A549 (cell line): ENCODE results near the gene BIRC7. TPM values are rescaled to one million over a fixed set of nuclear protein-coding genes. Genes with fewer than 3 reads are reported as not detected.

ENCODE experiments used
- ATAC-seq, 2 experiments: fragments of 200-7000 bp in 1 of 2; fragments of >200 bp in 1 of 2; cut with Nextera tagmentation in 1 of 2; cut with Tn5 transposase in 1 of 2; 3 replicates each; pipeline versions ENCODE4 v1.8.0 to v1.9.1; 2018 to 2020; ENCODE audit warnings: mild to moderate bottlenecking in 1 of 2, moderate library complexity in 1 of 2
- CTCF ChIA-PET: fragments of 300-600 bp; sonication (Branson Sonifier 250); formaldehyde crosslinking; extraction: SDS; loops from one replicate; lab custom pipeline; 2021; ENCODE audit warnings: antibody characterized with exemption, inconsistent platforms; lab: Yijun Ruan, JAX
- POLR2A ChIA-PET: fragments of 350-600 bp; formaldehyde crosslinking; extraction: SDS; loops from one replicate; lab custom pipeline; 2021; ENCODE audit warnings: antibody characterized with exemption, inconsistent platforms; lab: Yijun Ruan, JAX
- DNase-seq, 2 experiments: peaks; one replicate each; pipeline versions ENCODE4 v3.0.0 to v3.0.0-alpha.2; 2011 to 2016; ENCODE audit warnings: low read depth in 1 of 2, low spot score in 1 of 2
- FAIRE-seq: peaks from 2 replicates; lab custom pipeline; 2011; peaks lifted over from hg19 to GRCh38; lab: Jason Lieb, UNC
- H3K27ac ChIP-seq, 2 experiments: fragments of >200 bp; sonication (Bioruptor Twin); formaldehyde crosslinking; 3 replicates each; pipeline ENCODE4 v1.5.1; 2016 to 2017
- H3K4me1 ChIP-seq: fragments of >200 bp; sonication (Bioruptor Twin); formaldehyde crosslinking; 3 replicates; pipeline ENCODE4 v1.6.1; 2016
- H3K4me2 ChIP-seq: fragments of >200 bp; sonication (Bioruptor Twin); formaldehyde crosslinking; 3 replicates; pipeline ENCODE4 v1.6.1; 2016
- H3K4me3 ChIP-seq: fragments of >200 bp; sonication (Bioruptor Twin); formaldehyde crosslinking; 3 replicates; pipeline ENCODE4 v1.5.1; 2016
- H3K9me3 ChIP-seq: fragments of >200 bp; sonication (Bioruptor Twin); formaldehyde crosslinking; 3 replicates; pipeline ENCODE4 v1.6.1; 2016
- BHLHE40 ChIP-seq: IDR thresholded peaks from 2 replicates; pipeline ENCODE4 v1.6.1; 2012; ENCODE audit warnings: low read depth, low read length, inconsistent platforms
- CBX2 ChIP-seq: fragments of 200-600 bp; sonication (generic); IDR thresholded peaks from 2 replicates; pipeline ENCODE4 v1.6.1; 2016; ENCODE audit warnings: low read depth, mild to moderate bottlenecking, borderline replicate concordance
- CBX8 ChIP-seq: fragments of 200-600 bp; sonication (generic); IDR thresholded peaks from 2 replicates; pipeline ENCODE4 v1.6.1; 2016
- CHD4 ChIP-seq: fragments of 200-600 bp; sonication (generic); IDR thresholded peaks from 2 replicates; pipeline ENCODE4 v1.6.1; 2016; ENCODE audit warnings: antibody characterized with exemption, mild to moderate bottlenecking, borderline replicate concordance
- EHF ChIP-seq: fragments of 250-450 bp; sonication (Bioruptor Pico); IDR thresholded peaks from 2 replicates; pipeline ENCODE4 v1.5.0; 2020; ENCODE audit warnings: mild to moderate bottlenecking
- EHMT2 ChIP-seq: fragments of 200-600 bp; sonication (generic); IDR thresholded peaks from 2 replicates; pipeline ENCODE4 v1.6.1; 2016; ENCODE audit warnings: antibody characterized with exemption, low read depth, mild to moderate bottlenecking, moderate library complexity
- EP300 ChIP-seq, 2 experiments: fragments of >200 bp; sonication (Bioruptor Twin); formaldehyde crosslinking; IDR thresholded peaks; 2 replicates in 1 of 2; 3 replicates in 1 of 2; pipeline ENCODE4 v1.6.1; 2016 to 2017
- FOSB ChIP-seq: fragments of 250-450 bp; sonication (Bioruptor Pico); IDR thresholded peaks from 2 replicates; pipeline ENCODE4 v1.5.0; 2020; ENCODE audit warnings: mild to moderate bottlenecking, moderate library complexity
- FOSL2 ChIP-seq, 2 experiments: fragments of 450-650 bp in 1 of 2; fragments of >200 bp in 1 of 2; sonication (Bioruptor Twin) in 1 of 2; formaldehyde crosslinking; IDR thresholded peaks; 2 replicates each; pipeline versions ENCODE4 v1.5.0 to v1.6.1; 2016 to 2020; ENCODE audit warnings: mild to moderate bottlenecking in 1 of 2, moderate library complexity in 1 of 2
- FOXS1 ChIP-seq: fragments of 250-450 bp; sonication (Bioruptor Pico); IDR thresholded peaks from 2 replicates; pipeline ENCODE4 v1.5.0; 2020; ENCODE audit warnings: mild to moderate bottlenecking, moderate library complexity
- GATA3 ChIP-seq: IDR thresholded peaks from 2 replicates; pipeline ENCODE4 v1.6.1; 2012; ENCODE audit warnings: borderline replicate concordance
- HDAC2 ChIP-seq: fragments of 200-600 bp; sonication (generic); IDR thresholded peaks from 2 replicates; pipeline ENCODE4 v1.6.1; 2016
- HOXA7 ChIP-seq: fragments of 250-450 bp; sonication (Bioruptor Pico); IDR thresholded peaks from 2 replicates; pipeline ENCODE4 v1.5.0; 2020; ENCODE audit warnings: mild to moderate bottlenecking, moderate library complexity
- HOXB5 ChIP-seq: fragments of 250-450 bp; sonication (Bioruptor Pico); IDR thresholded peaks from 2 replicates; pipeline ENCODE4 v1.5.0; 2020; ENCODE audit warnings: mild to moderate bottlenecking, moderate library complexity
- KDM1A ChIP-seq: fragments of 200-600 bp; sonication (generic); IDR thresholded peaks from 2 replicates; pipeline ENCODE4 v1.6.1; 2016; ENCODE audit warnings: low read depth, mild to moderate bottlenecking
- KDM5A ChIP-seq: fragments of 200-600 bp; sonication (generic); IDR thresholded peaks from 2 replicates; pipeline ENCODE4 v1.6.1; 2016; ENCODE audit warnings: antibody characterized with exemption, mild to moderate bottlenecking
- MAZ ChIP-seq: fragments of 150-350 bp; IDR thresholded peaks from 2 replicates; pipeline ENCODE4 v1.6.1; 2014; ENCODE audit warnings: antibody characterized with exemption, low read depth, low read length, borderline replicate concordance
- MYC ChIP-seq: IDR thresholded peaks from 2 replicates; pipeline ENCODE4 v1.6.1; 2012; ENCODE audit warnings: mild to moderate bottlenecking, inconsistent platforms, low read length, improper control_type of control experiment, borderline replicate concordance
- NFE2L2 ChIP-seq: fragments of 150-350 bp; conservative IDR thresholded peaks from 2 replicates; pipeline ENCODE4 v1.6.1; 2014; ENCODE audit warnings: low read length
- NPAS2 ChIP-seq: fragments of 250-450 bp; sonication (Bioruptor Pico); IDR thresholded peaks from 2 replicates; pipeline ENCODE4 v1.8.0; 2022; ENCODE audit warnings: mild to moderate bottlenecking, moderate library complexity, borderline replicate concordance
- PHF8 ChIP-seq: fragments of 200-600 bp; sonication (generic); IDR thresholded peaks from 2 replicates; pipeline ENCODE4 v1.6.1; 2016; ENCODE audit warnings: low read depth, mild to moderate bottlenecking, antibody characterized with exemption, moderate library complexity, borderline replicate concordance
- POLR2A ChIP-seq: IDR thresholded peaks from 2 replicates; pipeline ENCODE4 v1.6.1; 2012; ENCODE audit warnings: mild to moderate bottlenecking, low read length
- POLR2AphosphoS2 ChIP-seq: conservative IDR thresholded peaks from 2 replicates; pipeline ENCODE4 v1.6.1; 2012; ENCODE audit warnings: low read length, improper control_type of control experiment, inconsistent platforms
- RAD21 ChIP-seq, 2 experiments: fragments of >200 bp in 1 of 2; sonication (Bioruptor Twin) in 1 of 2; formaldehyde crosslinking in 1 of 2; IDR thresholded peaks in 1 of 2; conservative IDR thresholded peaks in 1 of 2; 2 replicates in 1 of 2; 3 replicates in 1 of 2; pipeline ENCODE4 v1.6.1; 2012 to 2018; ENCODE audit warnings: inconsistent platforms in 1 of 2
- RARB ChIP-seq: fragments of 250-450 bp; sonication (Bioruptor Pico); IDR thresholded peaks from 2 replicates; pipeline ENCODE4 v1.8.0; 2021; ENCODE audit warnings: mild to moderate bottlenecking, moderate library complexity
- RNF2 ChIP-seq: fragments of 200-600 bp; sonication (generic); IDR thresholded peaks from 2 replicates; pipeline ENCODE4 v1.6.1; 2016; ENCODE audit warnings: low read depth, mild to moderate bottlenecking, antibody characterized with exemption, moderate library complexity, borderline replicate concordance
- SMC3 ChIP-seq: fragments of >200 bp; sonication (Bioruptor Twin); formaldehyde crosslinking; IDR thresholded peaks from 3 replicates; pipeline ENCODE4 v1.6.1; 2018; ENCODE audit warnings: inconsistent platforms
- whole genome bisulfite sequencing: methylation state at CpG from one replicate; pipeline ENCODE4 v1.1.6; 2017; ENCODE audit errors: missing lambda C conversion rate; 5-methylcytosine and 5-hydroxymethylcytosine counted together
- polyA plus RNA-seq, 4 experiments: library from polyadenylated mRNA; depleted of rRNA in 3 of 4; stranded (reverse); fragments of >200 nt; fragmentation: RNase III in 1 of 4; extraction: RNeasy Plus Mini Kit Qiagen cat#74134 plus additional on column Dnase treatment in 1 of 4; gene quantifications; 2 replicates in 3 of 4; 3 replicates in 1 of 4; pipeline ENCODE4 v1.2.3, GENCODE V29; 2011 to 2017
- TF ChIP-seq, protein P1 (sequence below): IDR thresholded peaks from 2 replicates; pipeline ENCODE4 v1.6.1; 2012
- TF ChIP-seq, protein P2 (sequence below): fragments of 150-350 bp; IDR thresholded peaks from 2 replicates; pipeline ENCODE4 v1.6.1; 2014; ENCODE audit warnings: low read depth, mild to moderate bottlenecking, low read length
- TF ChIP-seq, protein P3 (sequence below): fragments of 200-600 bp; sonication (generic); IDR thresholded peaks from 2 replicates; pipeline ENCODE4 v1.6.1; 2016; ENCODE audit warnings: antibody characterized with exemption, mild to moderate bottlenecking, moderate library complexity
- TF ChIP-seq, protein P4 (sequence below): fragments of >200 bp; sonication (Bioruptor Twin); formaldehyde crosslinking; IDR thresholded peaks from 2 replicates; pipeline ENCODE4 v1.6.1; 2016
- TF ChIP-seq, protein P5 (sequence below): fragments of >200 bp; sonication (Bioruptor Twin); formaldehyde crosslinking; IDR thresholded peaks from 3 replicates; pipeline ENCODE4 v1.6.1; 2016

The BIRC7 gene
- polyA plus RNA-seq, 2 of the 4 experiments (the other 2 are of a cell fraction), result 0.63 to 4.9 TPM

DNA sequence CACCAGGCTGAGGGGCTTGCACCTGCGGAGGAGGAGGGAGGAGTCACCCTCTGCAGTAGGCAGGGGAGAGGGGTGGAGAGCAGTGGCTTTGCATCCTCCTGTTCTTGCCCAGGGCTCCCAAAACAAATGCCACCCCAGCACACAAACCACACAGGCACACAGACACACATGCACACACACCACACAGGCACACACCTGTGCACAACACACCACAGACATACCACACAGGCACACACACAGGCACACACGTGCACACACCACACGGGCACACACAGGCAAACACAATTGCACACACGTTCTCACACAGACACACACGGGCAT lies 46.4 kb upstream of the BIRC7 start:
- Histone ChIP-seq H3K27ac (no peak overlapping the region), H3K4me2 (no peak overlapping the region), H3K9me3 (no peaks in the 10 kb centered on the region), H3K4me1 (peaks cover 16% of the 10 kb centered on the region), H3K4me3 (no peak overlapping the region)
- POLR2A ChIA-PET, result no interaction called here
- no peak for ATAC-seq
- TF ChIP-seq POLR2A (no peak), MAZ (no peak), CHD4 (no peak), EHMT2 (no peak), FOSL2 (IDR thresholded peaks at IDR 0.05) (no peak), FOSL2 (CRISPR knock-in tag; IDR thresholded peaks at IDR 0.05) (no peak), PHF8 (no peak), POLR2AphosphoS2 (no peak), HDAC2 (no peak), KDM1A (no peak), BHLHE40 (no peak), CBX2 (no peak), MYC (no peak), KDM5A (no peak), HOXB5 (CRISPR knock-in tag) (no peak), GATA3 (no peak), RARB (CRISPR knock-in tag) (no peak), FOXS1 (CRISPR knock-in tag) (no peak)
- TF ChIP-seq, protein P1, sequence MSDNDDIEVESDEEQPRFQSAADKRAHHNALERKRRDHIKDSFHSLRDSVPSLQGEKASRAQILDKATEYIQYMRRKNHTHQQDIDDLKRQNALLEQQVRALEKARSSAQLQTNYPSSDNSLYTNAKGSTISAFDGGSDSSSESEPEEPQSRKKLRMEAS, result no peak
- TF ChIP-seq, protein P2, sequence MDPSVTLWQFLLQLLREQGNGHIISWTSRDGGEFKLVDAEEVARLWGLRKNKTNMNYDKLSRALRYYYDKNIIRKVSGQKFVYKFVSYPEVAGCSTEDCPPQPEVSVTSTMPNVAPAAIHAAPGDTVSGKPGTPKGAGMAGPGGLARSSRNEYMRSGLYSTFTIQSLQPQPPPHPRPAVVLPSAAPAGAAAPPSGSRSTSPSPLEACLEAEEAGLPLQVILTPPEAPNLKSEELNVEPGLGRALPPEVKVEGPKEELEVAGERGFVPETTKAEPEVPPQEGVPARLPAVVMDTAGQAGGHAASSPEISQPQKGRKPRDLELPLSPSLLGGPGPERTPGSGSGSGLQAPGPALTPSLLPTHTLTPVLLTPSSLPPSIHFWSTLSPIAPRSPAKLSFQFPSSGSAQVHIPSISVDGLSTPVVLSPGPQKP, result no peak
- TF ChIP-seq, protein P3, sequence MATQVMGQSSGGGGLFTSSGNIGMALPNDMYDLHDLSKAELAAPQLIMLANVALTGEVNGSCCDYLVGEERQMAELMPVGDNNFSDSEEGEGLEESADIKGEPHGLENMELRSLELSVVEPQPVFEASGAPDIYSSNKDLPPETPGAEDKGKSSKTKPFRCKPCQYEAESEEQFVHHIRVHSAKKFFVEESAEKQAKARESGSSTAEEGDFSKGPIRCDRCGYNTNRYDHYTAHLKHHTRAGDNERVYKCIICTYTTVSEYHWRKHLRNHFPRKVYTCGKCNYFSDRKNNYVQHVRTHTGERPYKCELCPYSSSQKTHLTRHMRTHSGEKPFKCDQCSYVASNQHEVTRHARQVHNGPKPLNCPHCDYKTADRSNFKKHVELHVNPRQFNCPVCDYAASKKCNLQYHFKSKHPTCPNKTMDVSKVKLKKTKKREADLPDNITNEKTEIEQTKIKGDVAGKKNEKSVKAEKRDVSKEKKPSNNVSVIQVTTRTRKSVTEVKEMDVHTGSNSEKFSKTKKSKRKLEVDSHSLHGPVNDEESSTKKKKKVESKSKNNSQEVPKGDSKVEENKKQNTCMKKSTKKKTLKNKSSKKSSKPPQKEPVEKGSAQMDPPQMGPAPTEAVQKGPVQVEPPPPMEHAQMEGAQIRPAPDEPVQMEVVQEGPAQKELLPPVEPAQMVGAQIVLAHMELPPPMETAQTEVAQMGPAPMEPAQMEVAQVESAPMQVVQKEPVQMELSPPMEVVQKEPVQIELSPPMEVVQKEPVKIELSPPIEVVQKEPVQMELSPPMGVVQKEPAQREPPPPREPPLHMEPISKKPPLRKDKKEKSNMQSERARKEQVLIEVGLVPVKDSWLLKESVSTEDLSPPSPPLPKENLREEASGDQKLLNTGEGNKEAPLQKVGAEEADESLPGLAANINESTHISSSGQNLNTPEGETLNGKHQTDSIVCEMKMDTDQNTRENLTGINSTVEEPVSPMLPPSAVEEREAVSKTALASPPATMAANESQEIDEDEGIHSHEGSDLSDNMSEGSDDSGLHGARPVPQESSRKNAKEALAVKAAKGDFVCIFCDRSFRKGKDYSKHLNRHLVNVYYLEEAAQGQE, result no peak
- DNase-seq, result no peak
- 61% methylated on average over 5 of the region's 5 CpGs for WGBS
- FAIRE-seq, result no peak
- CTCF ChIA-PET, result interaction anchor here (1.8 to 2.6 kb wide), 2 partner anchors 10 to 34 kb away, joined by 9 to 13 read pairs; no protein-coding TSS in a partner anchor

DNA sequence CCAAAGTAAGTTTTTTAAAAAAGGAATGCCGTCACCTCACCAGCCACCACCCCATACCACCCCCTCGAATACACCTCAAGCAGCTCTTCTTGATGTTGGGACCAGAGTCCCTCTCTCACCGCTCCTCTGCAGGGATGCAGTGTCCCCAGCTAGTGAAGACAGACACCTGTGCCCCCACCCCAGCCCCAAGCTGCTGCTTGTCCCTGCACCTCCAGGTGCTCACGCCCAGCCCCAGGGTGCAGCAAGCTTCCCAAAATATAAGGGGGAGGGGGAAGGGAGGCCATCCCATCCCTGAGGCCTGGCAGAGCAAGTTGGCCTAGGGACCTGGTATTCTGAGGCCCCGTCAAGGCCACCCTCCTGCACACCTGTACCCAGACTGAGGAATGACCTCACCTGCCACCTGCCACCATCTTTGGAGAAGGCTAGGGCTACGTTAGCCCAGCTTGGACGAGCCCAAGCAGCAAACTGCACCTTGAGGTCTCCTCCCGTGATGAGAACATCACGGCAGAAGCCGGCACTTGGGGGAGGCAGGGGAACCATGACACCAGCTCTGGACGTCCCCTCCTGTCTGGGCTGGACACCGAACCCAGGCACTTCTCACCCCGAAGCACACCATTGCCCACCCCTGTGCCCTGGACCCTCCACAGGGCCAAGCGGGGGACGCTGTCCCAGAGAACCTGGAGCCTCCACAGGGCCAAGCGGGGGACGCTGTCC lies 45.7 kb upstream of the BIRC7 start:
- Histone ChIP-seq H3K4me1 (peaks cover 17% of the 10 kb centered on the region), H3K4me3 (no peak overlapping the region), H3K4me2 (no peak overlapping the region), H3K9me3 (no peaks in the 10 kb centered on the region), H3K27ac (no peak overlapping the region)
- CTCF ChIA-PET, result interaction anchor here (1.0 to 2.6 kb wide), 7 partner anchors 9 to 180 kb away, joined by 3 to 13 read pairs (median 5); no protein-coding TSS in a partner anchor
- 79% methylated on average over 15 of the region's 17 CpGs for WGBS
- no peak for DNase-seq
- POLR2A ChIA-PET, result no interaction called here
- ATAC-seq, result no peak
- FAIRE-seq, result no peak
- TF ChIP-seq, protein P4, sequence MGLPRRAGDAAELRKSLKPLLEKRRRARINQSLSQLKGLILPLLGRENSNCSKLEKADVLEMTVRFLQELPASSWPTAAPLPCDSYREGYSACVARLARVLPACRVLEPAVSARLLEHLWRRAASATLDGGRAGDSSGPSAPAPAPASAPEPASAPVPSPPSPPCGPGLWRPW, result no peak
- TF ChIP-seq RARB (CRISPR knock-in tag) (no peak), CBX8 (no peak), NPAS2 (CRISPR knock-in tag) (no peak), HOXA7 (CRISPR knock-in tag) (no peak), HOXB5 (CRISPR knock-in tag) (no peak), EP300 (IDR thresholded peaks at IDR 0.05) (no peak), HDAC2 (no peak), EHF (CRISPR knock-in tag) (no peak), RNF2 (no peak), NFE2L2 (no peak), SMC3 (no peak), FOSB (no peak), RAD21 (conservative IDR thresholded peaks at IDR 0.05 in 1 of 2, IDR thresholded peaks at IDR 0.05 in 1 of 2) (no peak)
- TF ChIP-seq, protein P1, result no peak
- TF ChIP-seq, protein P5, sequence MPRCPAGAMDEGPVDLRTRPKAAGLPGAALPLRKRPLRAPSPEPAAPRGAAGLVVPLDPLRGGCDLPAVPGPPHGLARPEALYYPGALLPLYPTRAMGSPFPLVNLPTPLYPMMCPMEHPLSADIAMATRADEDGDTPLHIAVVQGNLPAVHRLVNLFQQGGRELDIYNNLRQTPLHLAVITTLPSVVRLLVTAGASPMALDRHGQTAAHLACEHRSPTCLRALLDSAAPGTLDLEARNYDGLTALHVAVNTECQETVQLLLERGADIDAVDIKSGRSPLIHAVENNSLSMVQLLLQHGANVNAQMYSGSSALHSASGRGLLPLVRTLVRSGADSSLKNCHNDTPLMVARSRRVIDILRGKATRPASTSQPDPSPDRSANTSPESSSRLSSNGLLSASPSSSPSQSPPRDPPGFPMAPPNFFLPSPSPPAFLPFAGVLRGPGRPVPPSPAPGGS, result no peak
